PC-9 (cell line): ENCODE results near the gene SEL1L. TPM values are rescaled to one million over a fixed set of nuclear protein-coding genes. Genes with fewer than 3 reads are reported as not detected.

Experiments
- BruUV-seq: library from RNA; stranded (reverse); fragments of 400-500 nt; replicated peaks from 2 replicates; lab custom pipeline; 2021; lab: Mats Ljungman, UMichigan
- CTCF ChIA-PET: fragments of 300-600 bp; sonication (Branson Sonifier 250); formaldehyde crosslinking; loops from one replicate; lab custom pipeline; 2022; ENCODE audit warnings: antibody characterized with exemption; lab: Charles Lee
- POLR2A ChIA-PET: fragments of 300-600 bp; sonication (Branson Sonifier 250); formaldehyde crosslinking; loops from one replicate; lab custom pipeline; 2022; ENCODE audit warnings: antibody characterized with exemption; ENCODE audit not compliant: unreplicated experiment; lab: Charles Lee
- DNase-seq, 2 experiments: peaks; one replicate each; pipeline versions ENCODE4 v3.0.0 to v3.0.0-alpha.2; 2015 to 2022; ENCODE audit warnings: mixed read lengths in 1 of 2
- H2AFZ ChIP-seq: fragments of 200-600 bp; sonication (generic); 2 replicates; pipeline ENCODE4 v1.8.1; 2017; ENCODE audit warnings: antibody characterized with exemption
- H3F3A ChIP-seq: fragments of 200-600 bp; sonication (generic); 2 replicates; pipeline ENCODE4 v1.8.1; 2017; ENCODE audit warnings: antibody characterized with exemption, mild to moderate bottlenecking, low read depth; ENCODE audit not compliant: insufficient read depth
- H3K27ac ChIP-seq: fragments of 200-600 bp; sonication (generic); 2 replicates; pipeline ENCODE4 v1.6.1; 2016; ENCODE audit warnings: mixed run types
- H3K27me3 ChIP-seq: fragments of 200-600 bp; sonication (generic); 2 replicates; pipeline ENCODE4 v1.6.1; 2016; ENCODE audit warnings: low read depth, mixed run types; ENCODE audit not compliant: insufficient read depth
- H3K36me3 ChIP-seq: fragments of 200-600 bp; sonication (generic); 2 replicates; pipeline ENCODE4 v1.6.1; 2016; ENCODE audit warnings: low read depth, mixed run types
- H3K4me1 ChIP-seq: fragments of 200-600 bp; sonication (generic); replicated peaks from 2 replicates; pipeline ENCODE4 v1.6.1; 2016; ENCODE audit warnings: mixed run types; ENCODE audit not compliant: insufficient read depth
- H3K4me2 ChIP-seq: fragments of 200-600 bp; sonication (generic); 2 replicates; pipeline ENCODE4 v1.6.1; 2017; ENCODE audit warnings: mixed run types
- H3K4me3 ChIP-seq: fragments of 200-600 bp; sonication (generic); 2 replicates; pipeline ENCODE4 v1.6.1; 2016; ENCODE audit warnings: mixed run types
- H3K79me2 ChIP-seq: fragments of 200-600 bp; sonication (generic); 2 replicates; pipeline ENCODE4 v1.6.1; 2017; ENCODE audit warnings: low read depth, mixed run types
- H3K9me2 ChIP-seq: fragments of 200-600 bp; sonication (generic); 2 replicates; pipeline ENCODE4 v1.8.1; 2017; ENCODE audit warnings: mild to moderate bottlenecking; ENCODE audit not compliant: insufficient read depth
- H3K9me3 ChIP-seq: fragments of 200-600 bp; sonication (generic); 2 replicates; pipeline ENCODE4 v1.8.1; 2016; ENCODE audit warnings: low read depth; ENCODE audit not compliant: insufficient read depth
- H4K20me1 ChIP-seq: fragments of 200-600 bp; sonication (generic); 2 replicates; pipeline ENCODE4 v1.8.1; 2017; ENCODE audit not compliant: insufficient read depth
- CTCF ChIP-seq: fragments of 200-600 bp; sonication (generic); conservative IDR thresholded peaks from 2 replicates; pipeline ENCODE4 v1.6.1; 2017; ENCODE audit warnings: mixed run types, antibody characterized with exemption, mild to moderate bottlenecking, moderate library complexity
- EZH2 ChIP-seq: fragments of 200-600 bp; sonication (generic); IDR thresholded peaks from 2 replicates; pipeline ENCODE4 v1.8.0; 2017; ENCODE audit warnings: antibody characterized with exemption, low read depth
- intact Hi-C: fragments of 100-400 bp; cut with micrococcal nuclease; formaldehyde crosslinking; loops from one replicate; pipeline ENCODE4 v1.10.0; 2022; ENCODE audit not compliant: unreplicated experiment
- total RNA-seq: library from RNA; stranded (reverse); gene quantifications from 2 replicates; pipeline ENCODE4 v1.2.3, GENCODE V29; 2021

Gene SEL1L
- total RNA-seq, 1 experiment from 2014 or later: 14.6 TPM

- Histone ChIP-seq H3K9me2 (no peaks in the 10 kb centered on the region), H3K27me3 (no peaks in the 10 kb centered on the region), H3K27ac (no peak overlapping the region), H3K36me3 (peaks cover 5% of the 10 kb centered on the region; the same call in 1 of the 2 replicates), H3K4me2 (no peak overlapping the region), H3K9me3 (no peaks in the 10 kb centered on the region), H3K4me3 (no peak overlapping the region), H3F3A (no peaks in the 10 kb centered on the region), H3K4me1 (no peaks in the 10 kb centered on the region), H2AFZ (no peak overlapping the region), H3K79me2 (no peaks in the 10 kb centered on the region), H4K20me1 (no peaks in the 10 kb centered on the region)
- no peak for DNase-seq
- intact Hi-C loops: no loop called here
- POLR2A ChIA-PET: no interaction called here
- TF ChIP-seq EZH2 (no peak), CTCF (no peak)
- CTCF ChIA-PET: no interaction called here
- no TSS peak for BruUV-seq
These were observed 58.8 kb downstream of the SEL1L start for GRCh38 chr14:81474685-81475324.

GRCh38 chr14:81474148-81474492, 59.5 kb downstream of the SEL1L start:
- Histone ChIP-seq H3K36me3 (0 out of 2 replicates have a peak, but pooled peaks cover 5% of the 10 kb centered on the region), H2AFZ (no peak overlapping the region), H3K27me3 (no peaks in the 10 kb centered on the region), H4K20me1 (no peaks in the 10 kb centered on the region), H3K79me2 (no peaks in the 10 kb centered on the region), H3K4me3 (no peak overlapping the region), H3K9me3 (no peaks in the 10 kb centered on the region), H3K4me1 (no peaks in the 10 kb centered on the region), H3F3A (no peaks in the 10 kb centered on the region), H3K9me2 (no peaks in the 10 kb centered on the region), H3K4me2 (no peak overlapping the region), H3K27ac (no peak overlapping the region)
- intact Hi-C loops: no loop called here
- ChIA-PET CTCF (no interaction called here), POLR2A (no interaction called here)
- BruUV-seq: no TSS peak
- no peak for DNase-seq
- TF ChIP-seq EZH2 (no peak), CTCF (no peak)

- intact Hi-C loops: no loop called here
- no peaks in the 10 kb centered on the region for H3K4me1 ChIP-seq
- H3K9me2 ChIP-seq: no peaks in the 10 kb centered on the region
- TF ChIP-seq EZH2: no peak
- TF ChIP-seq CTCF: no peak
- H3K27me3 ChIP-seq: no peaks in the 10 kb centered on the region
- H3K79me2 ChIP-seq: no peaks in the 10 kb centered on the region
- 0 out of 2 replicates have a peak, but pooled peaks cover 2% of the 10 kb centered on the region for H3K36me3 ChIP-seq
- POLR2A ChIA-PET: no interaction called here
- no TSS peak for BruUV-seq
- H3F3A ChIP-seq: no peaks in the 10 kb centered on the region
- CTCF ChIA-PET: no interaction called here
- no peak for DNase-seq
- H3K4me3 ChIP-seq: no peak overlapping the region
- no peaks in the 10 kb centered on the region for H3K9me3 ChIP-seq
- H2AFZ ChIP-seq: no peak overlapping the region
- H3K27ac ChIP-seq: no peak overlapping the region
- H3K4me2 ChIP-seq: no peak overlapping the region
- no peaks in the 10 kb centered on the region for H4K20me1 ChIP-seq
These were observed 60.1 kb downstream of the SEL1L start for GRCh38 chr14:81473456-81474147.
